Fibroblast of mammary gland (primary cell): ENCODE data around the gene NUMBL.
A peak's percentile ranks its signal among the peaks of the same experiment; 100 is the strongest.

ENCODE experiments used
- DNase-seq: peaks from one replicate; pipeline ENCODE4 v3.0.0-alpha.2; 2010; ENCODE audit warnings: low read depth
- H3K4me3 ChIP-seq: 2 replicates; pipeline ENCODE4 v1.5.1; 2011; ENCODE audit warnings: low read depth, mild to moderate bottlenecking, low read length, moderate library complexity; ENCODE audit not compliant: control insufficient read depth
- CTCF ChIP-seq: conservative IDR thresholded peaks from 2 replicates; pipeline ENCODE4 v1.5.1; 2011; ENCODE audit warnings: low read depth, low read length, inconsistent platforms; ENCODE audit not compliant: control insufficient read depth, insufficient read depth

The NUMBL gene

DNA sequence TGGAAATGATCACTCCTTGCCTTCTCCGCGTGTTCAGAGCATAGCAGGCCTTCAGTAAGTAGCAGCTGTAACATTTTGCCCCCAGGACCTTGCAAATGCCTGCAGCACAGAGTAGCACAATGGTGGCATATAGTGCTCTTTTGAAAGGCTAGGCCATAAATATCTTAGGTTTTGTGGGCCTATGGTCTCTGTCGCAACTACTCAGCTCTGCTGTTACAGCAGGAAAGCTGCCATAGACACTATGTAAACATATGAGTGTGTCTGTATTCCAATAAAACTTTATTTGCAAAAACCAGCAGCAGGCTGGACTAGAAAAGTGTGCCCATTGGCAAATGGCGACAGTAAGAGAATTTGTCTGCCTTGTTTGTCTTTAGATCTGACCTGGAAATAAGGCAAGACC, 35.8 kb upstream of the NUMBL start:
- no peak overlapping the region for H3K4me3 ChIP-seq
- TF ChIP-seq CTCF = no peak
- DNase-seq = no peak

- DNase-seq = no peak
- H3K4me3 ChIP-seq = no peak overlapping the region
- no peak for TF ChIP-seq CTCF
Observed at GRCh38 chr19:40724855-40725254, 34.4 kb upstream of the NUMBL start.

- no peak for DNase-seq
- no peak for TF ChIP-seq CTCF
- H3K4me3 ChIP-seq = no peak overlapping the region
Observed at GRCh38 chr19:40724315-40724714, 33.9 kb upstream of the NUMBL start.

GRCh38 chr19:40723661-40724254, 33.3 kb upstream of the NUMBL start:
- DNase-seq = no peak
- H3K4me3 ChIP-seq = no peak overlapping the region
- no peak for TF ChIP-seq CTCF

DNA sequence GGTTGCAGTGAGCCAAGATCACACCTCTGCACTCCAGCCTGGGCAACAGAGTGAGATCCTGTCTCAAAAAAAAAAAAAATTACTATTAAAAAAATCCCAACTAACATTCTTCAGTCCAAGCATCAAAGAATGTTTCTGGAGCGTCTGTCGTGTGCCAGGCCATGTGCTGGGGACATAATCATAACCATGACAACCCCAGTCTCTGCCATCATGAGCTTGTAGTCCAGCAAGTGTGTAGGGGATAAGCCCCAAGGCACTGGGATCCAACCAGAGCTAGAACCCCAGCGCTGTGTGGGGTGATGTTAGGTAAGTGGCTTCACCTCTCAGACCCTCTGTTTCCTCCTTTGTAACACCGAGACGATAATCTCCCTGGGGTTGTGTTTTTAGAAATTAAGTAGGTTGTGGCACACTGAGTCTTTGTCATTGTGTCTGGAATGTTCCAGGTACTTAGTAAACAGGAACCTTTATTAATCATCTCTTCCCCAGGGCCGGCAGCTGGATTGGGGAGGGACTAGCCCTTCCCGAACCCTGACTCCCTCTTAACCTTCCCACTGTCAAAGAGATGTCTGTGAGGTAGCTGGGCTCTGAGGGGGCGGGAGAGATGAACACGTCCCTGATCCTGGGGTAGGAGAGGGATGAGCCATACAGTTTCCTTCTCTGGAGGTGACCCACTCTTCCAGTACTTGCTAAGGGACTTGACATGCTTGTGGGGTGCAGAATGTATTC, 31.6 kb upstream of the NUMBL start:
- no peak for TF ChIP-seq CTCF
- DNase-seq = peak; percentile 74
- peak overlapping the region; percentile 11 for H3K4me3 ChIP-seq

DNA sequence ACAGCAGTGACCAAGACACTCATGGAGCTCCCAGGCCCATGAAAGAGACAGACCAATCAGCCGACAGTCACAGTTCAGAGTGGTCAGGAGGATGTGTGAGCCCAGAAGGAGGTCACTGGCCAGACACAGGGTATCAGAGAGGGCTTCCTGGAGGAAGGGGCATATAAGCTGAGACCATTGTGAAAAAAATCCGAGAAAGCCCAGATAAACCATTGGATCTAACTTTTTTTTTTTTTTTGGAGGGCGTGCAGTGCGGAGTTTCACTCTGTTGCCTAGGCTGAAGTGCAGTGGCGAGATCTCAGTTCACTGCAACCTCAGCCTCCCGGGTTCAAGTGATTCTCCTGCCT, 30.7 kb upstream of the NUMBL start:
- no peak for TF ChIP-seq CTCF
- peak overlapping the region; percentile 91 for H3K4me3 ChIP-seq
- peak; percentile 13 for DNase-seq
